AG09319 (cell line): ENCODE measurements around the gene VEZF1.

ENCODE experiments used
- DNase-seq: peaks from one replicate; pipeline ENCODE4 v3.0.0-alpha.2; 2010; ENCODE audit warnings: low read depth; ENCODE audit errors: extremely low read depth
- CTCF ChIP-seq: IDR thresholded peaks from 2 replicates; pipeline ENCODE4 v1.5.1; 2011; ENCODE audit warnings: low read depth, mild to moderate bottlenecking, inconsistent platforms, low read length, moderate library complexity

Gene VEZF1

DNA sequence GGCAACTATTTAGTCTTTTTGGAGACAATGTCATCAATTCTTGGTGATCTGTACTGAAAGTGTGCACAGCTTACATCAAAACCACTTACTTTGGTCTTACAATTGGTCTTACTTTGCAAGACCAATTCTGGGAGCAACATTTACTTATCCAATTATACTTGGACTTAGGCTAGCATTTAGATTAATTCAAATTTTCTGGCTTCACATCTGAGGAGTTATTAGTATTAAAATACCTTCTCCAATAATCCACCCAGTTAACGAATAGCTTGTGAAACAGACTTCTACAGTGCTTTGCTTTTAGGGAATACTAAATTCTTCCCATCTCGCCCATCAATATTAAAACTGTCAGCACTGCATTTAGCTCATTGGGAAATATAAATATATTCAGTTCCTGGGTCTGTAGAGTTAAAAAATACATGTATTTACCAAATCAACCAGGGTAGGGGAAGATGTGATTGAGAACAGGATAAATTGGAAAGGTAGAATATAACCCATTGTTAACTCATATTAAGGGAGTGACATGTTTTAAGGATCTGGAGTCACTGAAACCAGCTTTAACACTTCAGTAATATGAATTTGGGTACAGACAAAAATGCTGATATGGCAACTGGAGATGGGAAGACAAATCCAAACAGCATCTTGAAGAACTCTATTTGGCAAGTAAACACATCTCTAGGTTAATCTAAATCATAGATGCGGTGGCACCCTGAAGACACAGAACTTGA is 9.2 kb upstream of the VEZF1 start:
- TF ChIP-seq CTCF, result no peak
- no peak for DNase-seq

DNA sequence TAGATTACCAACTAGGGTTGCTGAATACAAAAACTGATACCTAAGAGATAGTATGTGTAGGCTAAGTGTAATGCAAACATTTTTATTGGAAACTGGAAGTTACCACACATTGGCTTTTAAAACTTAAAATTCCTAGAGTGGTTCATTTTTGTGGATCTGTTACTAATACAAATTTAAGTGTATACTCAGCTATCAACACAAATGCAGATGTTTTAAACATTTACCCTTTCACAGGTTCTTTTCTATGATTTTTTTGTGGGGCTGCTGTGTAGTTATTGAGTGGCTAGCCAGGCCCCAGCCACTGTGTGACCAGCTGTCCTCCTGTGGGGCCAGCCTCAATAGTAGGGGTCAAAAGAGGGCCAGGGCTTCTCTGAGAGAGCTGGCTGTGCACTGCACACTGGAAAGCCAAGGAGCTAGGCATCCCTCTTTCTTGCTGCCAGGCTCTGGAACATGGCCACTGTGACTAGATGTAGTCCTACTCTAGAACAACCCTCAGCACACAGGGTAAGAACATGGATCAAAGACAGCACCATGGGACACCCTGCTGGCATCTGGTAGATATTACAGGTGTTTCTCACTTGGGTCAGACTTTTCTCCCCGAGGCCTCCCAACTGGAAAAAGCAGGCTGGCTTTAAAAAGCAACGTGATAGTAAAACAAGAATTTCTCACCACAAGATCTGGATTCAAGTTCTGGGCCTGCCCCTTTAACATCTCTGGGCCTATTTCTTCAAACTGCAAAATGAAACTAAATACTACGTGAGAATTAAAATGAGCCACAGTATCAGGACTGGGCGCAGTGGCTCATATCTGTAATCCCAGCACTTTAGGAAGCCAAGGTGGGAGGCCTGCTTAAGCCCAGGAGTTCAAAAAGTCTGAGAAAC is 7.3 kb upstream of the VEZF1 start:
- DNase-seq, result no peak
- TF ChIP-seq CTCF, result peak; percentile 66

DNA sequence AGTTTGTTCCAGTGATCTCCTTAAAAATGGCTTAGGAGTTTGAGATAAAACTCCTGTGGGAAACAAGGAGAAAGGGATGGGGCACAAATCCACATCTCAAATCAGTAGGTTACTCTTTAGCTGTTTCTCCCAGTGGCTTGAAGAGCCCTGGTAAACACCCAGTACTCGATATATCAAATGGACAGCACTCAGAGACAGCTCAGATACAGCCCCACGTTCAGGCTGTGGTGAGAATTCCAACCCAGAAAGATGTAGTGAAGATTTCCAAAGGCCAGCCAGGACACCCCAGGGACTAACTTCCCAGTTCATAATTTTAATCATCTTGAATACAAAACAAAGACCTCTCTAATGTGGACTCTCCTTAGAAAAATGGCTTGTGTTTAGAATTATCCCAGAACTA is 6.4 kb upstream of the VEZF1 start:
- no peak for TF ChIP-seq CTCF
- DNase-seq, result no peak

DNA sequence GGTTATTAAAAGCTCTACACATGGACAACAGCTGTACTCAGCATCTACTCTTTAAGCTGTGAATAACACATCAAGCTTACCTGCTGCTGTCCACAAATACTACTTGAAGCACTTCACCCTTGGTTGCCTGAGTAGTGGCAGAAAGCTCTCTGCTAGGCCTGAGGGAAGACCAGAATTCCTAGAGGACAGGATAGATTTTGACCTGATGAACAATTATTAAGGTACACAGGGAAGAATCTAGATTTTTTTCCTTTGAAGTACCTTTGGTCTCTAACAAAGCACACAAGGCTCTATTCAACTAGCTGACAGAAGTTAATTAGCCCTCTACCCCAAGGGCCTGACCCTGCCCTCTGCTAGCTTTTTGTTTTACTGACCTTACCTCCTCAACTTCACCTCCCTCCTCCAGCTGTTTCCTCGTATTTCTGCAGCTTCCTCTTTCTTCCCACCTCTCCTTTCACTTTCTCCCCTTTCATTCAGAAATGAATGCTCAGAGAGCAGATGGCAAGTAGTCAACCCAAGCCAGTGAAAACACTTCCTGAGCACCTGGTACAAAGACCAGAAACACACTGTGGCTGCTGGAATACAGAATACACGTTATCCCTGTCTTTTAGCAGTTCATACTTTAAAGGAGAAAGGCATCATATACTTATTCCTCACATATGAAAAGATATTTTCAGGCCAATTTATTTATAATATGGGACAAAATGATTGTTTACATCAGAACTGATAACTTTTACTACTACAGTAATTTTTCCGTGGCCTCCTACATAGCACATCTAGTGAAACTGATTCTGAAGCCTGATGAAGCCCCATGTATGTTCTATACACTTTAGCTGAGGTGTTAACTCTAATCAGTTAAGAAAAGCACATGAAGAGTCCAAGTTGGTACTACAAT is 5.7 kb upstream of the VEZF1 start:
- DNase-seq, result no peak
- TF ChIP-seq CTCF, result no peak

- no peak for DNase-seq
- TF ChIP-seq CTCF, result no peak
Observed at GRCh38 chr17:57991537-57991936, 3.5 kb upstream of the VEZF1 start.

DNA sequence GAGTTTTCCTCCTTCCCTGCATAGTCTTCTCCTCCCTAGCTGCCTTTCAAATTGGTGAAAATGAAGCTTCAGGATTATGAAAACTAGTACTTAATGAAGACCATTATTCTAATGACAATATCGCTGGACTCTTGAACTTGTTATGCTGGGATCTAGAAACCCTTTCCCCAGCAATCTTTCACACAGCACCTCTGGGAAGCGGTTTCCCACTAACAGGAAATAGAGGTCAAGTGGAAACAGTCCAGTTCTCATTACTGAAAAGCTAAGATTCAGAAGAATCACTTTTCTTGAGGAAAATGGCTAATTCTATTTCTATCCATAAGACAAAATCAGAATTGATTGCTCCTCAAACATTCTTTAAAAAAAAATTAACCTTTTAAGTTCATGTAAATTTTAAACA is 2.0 kb upstream of the VEZF1 start:
- no peak for TF ChIP-seq CTCF
- no peak for DNase-seq
